Liver (tissue), 3 donors: ENCODE measurements around the gene CAMKK1.

Experiments used
- EGR1 ChIP-seq, 2 donors: IDR thresholded peaks; 2 replicates each; pipeline ENCODE4 v1.6.1; 2016 to 2018; ENCODE audit warnings: antibody characterized with exemption in 2 of 2, low read depth in 2 of 2
- FOXA1 ChIP-seq: IDR thresholded peaks from 2 replicates; pipeline ENCODE4 v1.6.1; 2016; ENCODE audit warnings: antibody characterized with exemption
- HNF4A ChIP-seq, 2 donors: conservative IDR thresholded peaks; 2 replicates each; pipeline ENCODE4 v1.6.1; 2016; ENCODE audit warnings: antibody characterized with exemption in 2 of 2, mild to moderate bottlenecking in 2 of 2
- JUND ChIP-seq, 2 donors: IDR thresholded peaks; 2 replicates each; pipeline ENCODE4 v1.6.1; 2016; ENCODE audit warnings: antibody characterized with exemption in 2 of 2
- RAD21 ChIP-seq, 2 donors: IDR thresholded peaks; 2 replicates each; pipeline ENCODE4 v1.6.1; 2016; ENCODE audit warnings: antibody characterized with exemption in 2 of 2, mild to moderate bottlenecking in 2 of 2
- TAF1 ChIP-seq: conservative IDR thresholded peaks from 2 replicates; pipeline ENCODE4 v1.6.1; 2016; ENCODE audit warnings: antibody characterized with exemption, mild to moderate bottlenecking
- TF ChIP-seq, protein P1 (sequence below): IDR thresholded peaks from 2 replicates; pipeline ENCODE4 v1.6.1; 2016; ENCODE audit warnings: antibody characterized with exemption
- TF ChIP-seq, protein P2 (sequence below): fragments of 150-350 bp; IDR thresholded peaks from 2 replicates; pipeline ENCODE4 v1.5.1; 2017; ENCODE audit warnings: improper control_type of control experiment, low read depth, low read length; ENCODE audit not compliant: missing input control
- TF ChIP-seq, protein P3 (sequence below): IDR thresholded peaks from 2 replicates; pipeline ENCODE4 v1.6.1; 2016; ENCODE audit warnings: antibody characterized with exemption
- TF ChIP-seq, protein P4 (sequence below): IDR thresholded peaks from 2 replicates; pipeline ENCODE4 v1.6.1; 2016; ENCODE audit warnings: antibody characterized with exemption
- donor health status: healthy.
- donor health status: healthy.

DNA sequence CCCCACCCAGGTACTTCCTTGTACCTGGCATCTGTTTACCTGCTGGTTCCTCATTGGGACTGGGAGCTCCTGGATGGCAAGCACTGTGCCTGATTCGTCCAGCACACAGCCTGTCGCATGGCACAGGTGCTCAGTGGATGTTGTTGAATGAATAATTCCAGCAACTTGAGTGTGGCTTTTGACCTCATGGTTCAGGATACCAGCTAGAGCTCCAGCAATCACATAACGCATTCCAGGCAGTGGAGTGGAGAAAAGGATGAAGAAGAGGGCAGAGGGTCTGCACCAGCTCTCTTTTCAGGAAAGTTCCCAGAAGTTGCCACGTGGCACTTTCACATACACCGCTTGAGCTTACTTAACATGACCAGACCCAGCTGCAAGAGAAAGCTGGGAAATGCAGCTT is 1.3 kb upstream of the CAMKK1 start:
- TF ChIP-seq FOXA1 (no peak), TAF1 (no peak), RAD21 (IDR thresholded peaks at IDR 0.05) (no peak), EGR1 (IDR thresholded peaks at IDR 0.05; ENCODE audit: low read depth in 2 of 2) (no peak), HNF4A (conservative IDR thresholded peaks at IDR 0.05) (no peak), JUND (IDR thresholded peaks at IDR 0.05) (no peak)
- TF ChIP-seq, protein P1, sequence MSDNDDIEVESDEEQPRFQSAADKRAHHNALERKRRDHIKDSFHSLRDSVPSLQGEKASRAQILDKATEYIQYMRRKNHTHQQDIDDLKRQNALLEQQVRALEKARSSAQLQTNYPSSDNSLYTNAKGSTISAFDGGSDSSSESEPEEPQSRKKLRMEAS = no peak
- TF ChIP-seq, protein P2, sequence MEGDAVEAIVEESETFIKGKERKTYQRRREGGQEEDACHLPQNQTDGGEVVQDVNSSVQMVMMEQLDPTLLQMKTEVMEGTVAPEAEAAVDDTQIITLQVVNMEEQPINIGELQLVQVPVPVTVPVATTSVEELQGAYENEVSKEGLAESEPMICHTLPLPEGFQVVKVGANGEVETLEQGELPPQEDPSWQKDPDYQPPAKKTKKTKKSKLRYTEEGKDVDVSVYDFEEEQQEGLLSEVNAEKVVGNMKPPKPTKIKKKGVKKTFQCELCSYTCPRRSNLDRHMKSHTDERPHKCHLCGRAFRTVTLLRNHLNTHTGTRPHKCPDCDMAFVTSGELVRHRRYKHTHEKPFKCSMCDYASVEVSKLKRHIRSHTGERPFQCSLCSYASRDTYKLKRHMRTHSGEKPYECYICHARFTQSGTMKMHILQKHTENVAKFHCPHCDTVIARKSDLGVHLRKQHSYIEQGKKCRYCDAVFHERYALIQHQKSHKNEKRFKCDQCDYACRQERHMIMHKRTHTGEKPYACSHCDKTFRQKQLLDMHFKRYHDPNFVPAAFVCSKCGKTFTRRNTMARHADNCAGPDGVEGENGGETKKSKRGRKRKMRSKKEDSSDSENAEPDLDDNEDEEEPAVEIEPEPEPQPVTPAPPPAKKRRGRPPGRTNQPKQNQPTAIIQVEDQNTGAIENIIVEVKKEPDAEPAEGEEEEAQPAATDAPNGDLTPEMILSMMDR = no peak
- TF ChIP-seq, protein P3, sequence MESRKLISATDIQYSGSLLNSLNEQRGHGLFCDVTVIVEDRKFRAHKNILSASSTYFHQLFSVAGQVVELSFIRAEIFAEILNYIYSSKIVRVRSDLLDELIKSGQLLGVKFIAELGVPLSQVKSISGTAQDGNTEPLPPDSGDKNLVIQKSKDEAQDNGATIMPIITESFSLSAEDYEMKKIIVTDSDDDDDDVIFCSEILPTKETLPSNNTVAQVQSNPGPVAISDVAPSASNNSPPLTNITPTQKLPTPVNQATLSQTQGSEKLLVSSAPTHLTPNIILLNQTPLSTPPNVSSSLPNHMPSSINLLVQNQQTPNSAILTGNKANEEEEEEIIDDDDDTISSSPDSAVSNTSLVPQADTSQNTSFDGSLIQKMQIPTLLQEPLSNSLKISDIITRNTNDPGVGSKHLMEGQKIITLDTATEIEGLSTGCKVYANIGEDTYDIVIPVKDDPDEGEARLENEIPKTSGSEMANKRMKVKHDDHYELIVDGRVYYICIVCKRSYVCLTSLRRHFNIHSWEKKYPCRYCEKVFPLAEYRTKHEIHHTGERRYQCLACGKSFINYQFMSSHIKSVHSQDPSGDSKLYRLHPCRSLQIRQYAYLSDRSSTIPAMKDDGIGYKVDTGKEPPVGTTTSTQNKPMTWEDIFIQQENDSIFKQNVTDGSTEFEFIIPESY = no peak
- TF ChIP-seq, protein P4, sequence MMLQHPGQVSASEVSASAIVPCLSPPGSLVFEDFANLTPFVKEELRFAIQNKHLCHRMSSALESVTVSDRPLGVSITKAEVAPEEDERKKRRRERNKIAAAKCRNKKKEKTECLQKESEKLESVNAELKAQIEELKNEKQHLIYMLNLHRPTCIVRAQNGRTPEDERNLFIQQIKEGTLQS = no peak
